Stomach (tissue), 9 donors: ENCODE data around the gene DPP7. TPM values are rescaled to one million over a fixed set of nuclear protein-coding genes. Genes with fewer than 3 reads are reported as not detected.

ENCODE experiments used
- DNase-seq, 2 donors: peaks; one replicate each; pipeline versions ENCODE4 v3.0.0 to v3.0.0-alpha.2; 2013 to 2019
- H3K27ac ChIP-seq, 5 donors: fragments of 200-600 bp in 4 of 5; sonication (generic) in 4 of 5; one replicate each; pipeline ENCODE4 v1.5.1; 2013 to 2019; ENCODE audit warnings: mild to moderate bottlenecking in 1 of 5, moderate library complexity in 1 of 5
- H3K27me3 ChIP-seq, 3 donors: fragments of 200-600 bp; sonication (generic); one replicate each; pipeline ENCODE4 v1.5.1; 2017 to 2019; ENCODE audit warnings: mixed run types in 1 of 3
- H3K36me3 ChIP-seq, 4 donors: fragments of 200-600 bp; sonication (generic); 1 replicate in 3 of 4; 2 replicates in 1 of 4; pipeline ENCODE4 v1.5.1; 2016 to 2019
- H3K4me1 ChIP-seq, 4 donors: fragments of 200-600 bp; sonication (generic); one replicate each; pipeline ENCODE4 v1.5.1; 2016 to 2019
- H3K4me3 ChIP-seq, 4 donors: fragments of 200-600 bp; sonication (generic) in 3 of 4; one replicate each; pipeline ENCODE4 v1.5.1; 2016 to 2019; ENCODE audit warnings: mild to moderate bottlenecking in 1 of 4
- H3K9me3 ChIP-seq, 4 donors: fragments of 200-600 bp; sonication (generic); one replicate each; pipeline ENCODE4 v1.5.1; 2016 to 2019
- EP300 ChIP-seq: sonication (generic); formaldehyde crosslinking; IDR thresholded peaks from one replicate; pipeline ENCODE4 v1.6.1; 2017; ENCODE audit warnings: antibody characterized with exemption
- POLR2A ChIP-seq, 4 donors: fragments of 450-650 bp; IDR thresholded peaks; one replicate each; pipeline ENCODE4 v1.6.1; 2016; ENCODE audit warnings: antibody characterized with exemption in 4 of 4, control low read depth in 2 of 4, mild to moderate bottlenecking in 1 of 4, moderate library complexity in 1 of 4
- POLR2AphosphoS5 ChIP-seq, 3 donors: sonication (generic); formaldehyde crosslinking; IDR thresholded peaks; one replicate each; pipeline ENCODE4 v1.6.1; 2016; ENCODE audit warnings: antibody characterized with exemption in 3 of 3
- WGBS, 5 donors: extraction: QIAGEN DNeasy Blood & Tissue Kit in 3 of 5; methylation state at CpG; one replicate each; pipeline versions ENCODE4 v1.1.5 to v1.1.7; 2013 to 2018; 5-methylcytosine and 5-hydroxymethylcytosine counted together
- intact Hi-C: fragments of 100-400 bp; cut with DNase I; formaldehyde crosslinking; loops from one replicate; pipeline ENCODE4 v1.15.1; 2023; ENCODE audit warnings: low total_unique reads
- polyA plus RNA-seq, 3 donors: library from polyadenylated mRNA; stranded (reverse); fragments of 200-250 nt; gene quantifications; one replicate each; pipeline ENCODE4 v1.2.3, GENCODE V29; 2013
- total RNA-seq, 5 donors: library from RNA; depleted of rRNA; stranded (reverse); fragments of >200 nt; gene quantifications; one replicate each; pipeline versions ENCODE4 v1.1.0 to v1.2.3, GENCODE V29; 2014 to 2016
- TF ChIP-seq, protein P1 (sequence below), 7 experiments: fragments of 450-650 bp in 4 of 7; fragments of 200-600 bp in 3 of 7; sonication (generic) in 3 of 7; IDR thresholded peaks; one replicate each; pipeline ENCODE4 v1.5.1; 2016 to 2019; ENCODE audit warnings: antibody characterized with exemption in 7 of 7, control low read depth in 2 of 7, mild to moderate bottlenecking in 1 of 7
- donor health status: healthy with polysubstance abuse.
- donor health status: Bipolar disorder and iron deficiency.
- donor health status: healthy.

Gene DPP7
- total and polyA plus RNA-seq, 8 donors, result 25.9 to 346 (median 199) TPM

DNA sequence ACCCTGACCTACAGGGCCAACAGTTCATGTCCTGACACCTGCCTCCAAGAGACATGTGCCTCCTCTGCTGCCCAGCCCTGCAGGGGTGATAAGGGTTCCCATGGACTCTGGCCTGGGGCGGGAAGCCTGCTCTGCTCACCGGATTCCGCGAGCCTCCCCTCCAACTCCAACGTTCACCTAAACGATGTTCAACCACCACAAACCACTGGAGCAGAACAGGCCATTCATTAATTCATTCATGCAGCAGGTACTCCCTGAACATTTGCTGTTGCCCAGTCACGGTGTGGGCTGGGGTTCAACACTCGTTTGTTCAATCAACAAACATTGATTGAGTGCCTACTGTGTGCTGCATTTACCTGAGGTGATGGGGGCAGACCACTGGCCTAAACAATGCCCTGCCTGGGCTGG is 40.5 kb downstream of the DPP7 start:
- H3K27ac ChIP-seq, result no peak overlapping the region
- peak in 1 of 2 donors; percentile 31 for DNase-seq
- intact Hi-C loops, result no loop called here

DNA sequence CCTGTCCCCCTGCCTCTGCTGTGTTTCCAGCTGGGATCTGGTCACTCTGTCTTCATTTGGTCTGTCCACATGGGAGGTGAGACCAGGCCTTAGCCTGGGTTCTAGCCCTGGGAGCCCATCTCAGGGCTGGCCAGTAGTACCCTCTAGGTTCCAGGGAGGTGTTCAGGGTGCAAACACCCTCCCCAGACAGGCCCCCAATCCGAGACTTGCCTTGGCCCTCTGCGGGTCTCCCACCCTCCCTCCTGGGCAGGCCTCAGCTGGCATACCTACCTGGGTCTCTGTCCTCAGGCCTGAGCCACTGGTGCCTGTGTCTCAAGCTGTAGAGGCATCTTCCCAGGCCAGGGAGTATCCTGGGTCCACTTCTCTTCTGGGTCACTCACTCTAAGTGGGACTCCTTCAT is 43.3 kb downstream of the DPP7 start:
- no peak for DNase-seq
- Histone ChIP-seq H3K9me3 (no peaks in the 10 kb centered on the region), H3K27ac (peak overlapping the region; percentile 79 to 84 (median 82)), H3K4me3 (peak overlapping the region in 3 of 4 donors; percentile 46 to 53 (median 48)), H3K4me1 (peaks cover 21 to 51% (median 28%) of the 10 kb centered on the region in 4 donors), H3K27me3 (peaks cover 0 to 28% (median 11%) of the 10 kb centered on the region in 3 donors), H3K36me3 (no peaks in the 10 kb centered on the region)
- WGBS, 5 donors, result 64 to 89% (median 75%) methylated on average over 1 to 2 of the region's 2 CpGs
- intact Hi-C loops, result no loop called here
- TF ChIP-seq EP300, result no peak
- TF ChIP-seq POLR2A (IDR thresholded peaks at IDR 0.05), result no peak
- TF ChIP-seq POLR2AphosphoS5 (IDR thresholded peaks at IDR 0.05), result no peak
- TF ChIP-seq, protein P1, sequence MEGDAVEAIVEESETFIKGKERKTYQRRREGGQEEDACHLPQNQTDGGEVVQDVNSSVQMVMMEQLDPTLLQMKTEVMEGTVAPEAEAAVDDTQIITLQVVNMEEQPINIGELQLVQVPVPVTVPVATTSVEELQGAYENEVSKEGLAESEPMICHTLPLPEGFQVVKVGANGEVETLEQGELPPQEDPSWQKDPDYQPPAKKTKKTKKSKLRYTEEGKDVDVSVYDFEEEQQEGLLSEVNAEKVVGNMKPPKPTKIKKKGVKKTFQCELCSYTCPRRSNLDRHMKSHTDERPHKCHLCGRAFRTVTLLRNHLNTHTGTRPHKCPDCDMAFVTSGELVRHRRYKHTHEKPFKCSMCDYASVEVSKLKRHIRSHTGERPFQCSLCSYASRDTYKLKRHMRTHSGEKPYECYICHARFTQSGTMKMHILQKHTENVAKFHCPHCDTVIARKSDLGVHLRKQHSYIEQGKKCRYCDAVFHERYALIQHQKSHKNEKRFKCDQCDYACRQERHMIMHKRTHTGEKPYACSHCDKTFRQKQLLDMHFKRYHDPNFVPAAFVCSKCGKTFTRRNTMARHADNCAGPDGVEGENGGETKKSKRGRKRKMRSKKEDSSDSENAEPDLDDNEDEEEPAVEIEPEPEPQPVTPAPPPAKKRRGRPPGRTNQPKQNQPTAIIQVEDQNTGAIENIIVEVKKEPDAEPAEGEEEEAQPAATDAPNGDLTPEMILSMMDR (IDR thresholded peaks at IDR 0.05), result no peak

More for the DNA sequence above, 40.5 kb downstream of the DPP7 start:
- peaks cover 35 to 53% (median 42%) of the 10 kb centered on the region in 4 donors for H3K4me1 ChIP-seq
- TF ChIP-seq, protein P1 (IDR thresholded peaks at IDR 0.05), result no peak
- no peak for TF ChIP-seq EP300
- TF ChIP-seq POLR2AphosphoS5 (IDR thresholded peaks at IDR 0.05), result no peak
- no peak for TF ChIP-seq POLR2A (IDR thresholded peaks at IDR 0.05)
- no peak overlapping the region for H3K4me3 ChIP-seq
- no peaks in the 10 kb centered on the region for H3K9me3 ChIP-seq
- peaks cover 0 to 40% (median 8%) of the 10 kb centered on the region in 3 donors for H3K27me3 ChIP-seq
- H3K36me3 ChIP-seq, result peaks cover 0 to 5% (median 3%) of the 10 kb centered on the region in 4 donors
- 72 to 81% (median 78%) methylated on average over 8 of the region's 8 CpGs for WGBS, 5 donors

DNA sequence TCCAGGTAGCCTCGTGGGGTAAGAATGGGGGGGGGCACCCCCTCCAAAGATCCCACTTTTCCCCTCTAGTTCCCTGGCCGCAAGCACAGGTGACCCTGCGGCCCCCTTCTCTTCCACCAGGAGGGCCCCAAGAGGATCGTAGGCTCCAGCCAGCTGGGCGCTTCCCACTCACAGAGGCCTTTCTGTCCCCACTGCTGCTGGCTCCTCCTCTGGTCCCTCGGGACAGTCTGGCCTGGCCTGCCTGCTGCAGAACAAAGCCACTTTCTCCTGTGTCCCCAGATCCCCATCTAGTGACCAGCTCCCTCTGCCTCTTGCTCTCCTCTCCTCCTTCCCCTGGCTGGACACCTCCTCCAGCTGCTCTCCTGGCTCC is 43.6 kb downstream of the DPP7 start:
- H3K9me3 ChIP-seq, result no peaks in the 10 kb centered on the region
- no peaks in the 10 kb centered on the region for H3K36me3 ChIP-seq
- DNase-seq, result no peak
- intact Hi-C loops, result no loop called here
- H3K4me1 ChIP-seq, result peaks cover 21 to 54% (median 30%) of the 10 kb centered on the region in 4 donors
- TF ChIP-seq EP300 (no peak), POLR2A (IDR thresholded peaks at IDR 0.05) (no peak), POLR2AphosphoS5 (IDR thresholded peaks at IDR 0.05) (no peak)
- TF ChIP-seq, protein P1 (IDR thresholded peaks at IDR 0.05), result no peak
- H3K27ac ChIP-seq, result peak overlapping the region; percentile 79 to 84 (median 82)
- peak overlapping the region; percentile 46 to 53 (median 48) for H3K4me3 ChIP-seq
- peaks cover 0 to 25% (median 11%) of the 10 kb centered on the region in 3 donors for H3K27me3 ChIP-seq
- 11 to 28% (median 13%) methylated on average over 4 to 6 of the region's 6 CpGs for WGBS, 5 donors

DNA sequence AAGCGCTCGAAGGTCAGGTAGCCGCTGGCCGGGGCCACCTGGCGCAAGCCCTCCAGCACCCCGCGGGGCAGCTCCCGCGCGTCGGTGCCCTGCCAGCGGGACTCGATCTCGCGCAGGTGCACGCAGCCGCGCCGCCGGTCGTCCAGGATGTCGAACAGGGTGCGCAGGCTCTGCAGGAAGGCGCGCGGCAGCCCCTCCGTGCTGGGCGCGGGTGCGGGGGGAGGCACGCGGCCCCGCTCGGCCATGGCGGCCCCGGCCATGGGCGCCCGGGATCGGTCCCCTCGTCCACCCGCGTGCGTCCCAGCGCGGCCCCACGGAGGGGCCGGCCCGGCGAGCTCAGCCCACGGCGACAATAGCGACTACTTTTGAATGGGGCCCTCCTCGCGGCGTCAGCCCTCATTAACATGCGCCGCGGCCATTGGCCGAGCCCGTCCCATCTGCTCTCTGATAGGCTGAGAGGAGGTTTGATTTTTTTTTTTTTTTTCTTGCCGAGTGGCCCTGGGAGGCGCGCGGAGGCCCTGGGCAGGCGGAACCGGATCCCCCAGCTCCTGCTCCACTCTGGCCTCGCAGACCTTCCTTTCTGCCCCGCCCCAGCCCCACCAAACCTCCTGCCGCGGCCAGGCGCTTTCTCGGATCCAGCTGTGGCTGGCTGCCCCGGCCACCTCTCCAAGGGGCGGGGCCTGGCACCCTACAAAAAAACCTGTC is 44.2 kb downstream of the DPP7 start, which contains the start of gene SAPCD2:
Gene SAPCD2, minus strand, starts transcription at position 357 of the 705 bp plus-strand sequence. Its CDS starts 97 bp downstream, at position 260.
- peak; percentile 93 to 96 for DNase-seq

More for the DNA sequence above, 44.2 kb downstream of the DPP7 start, which contains the start of gene SAPCD2:
- no peak for TF ChIP-seq POLR2AphosphoS5 (IDR thresholded peaks at IDR 0.05)
- TF ChIP-seq, protein P1 (IDR thresholded peaks at IDR 0.05), result no peak
- no peak for TF ChIP-seq EP300
- no peak for TF ChIP-seq POLR2A (IDR thresholded peaks at IDR 0.05)
- Histone ChIP-seq H3K4me3 (peak within 1 kb of the TSS; percentile 46 to 53 (median 48)), H3K36me3 (no peaks in the 10 kb centered on the region), H3K27me3 (peaks cover 0 to 25% (median 11%) of the 10 kb centered on the region in 3 donors), H3K4me1 (peaks cover 21 to 54% (median 30%) of the 10 kb centered on the region in 4 donors), H3K27ac (peak within 1 kb of the TSS; percentile 79 to 84 (median 82)), H3K9me3 (no peaks in the 10 kb centered on the region)
- 0 to 1% (median 0%) methylated on average over 36 to 74 of the region's 74 CpGs for WGBS, 5 donors
- intact Hi-C loops, result no loop called here
